GM21786 (cell line): ENCODE measurements around the gene ITGA7.

Source experiments
- ATAC-seq: cut with Tn5 transposase; IDR thresholded peaks from one replicate; pipeline ENCODE4 v1.9.1; 2021; ENCODE audit not compliant: unreplicated experiment

ITGA7 gene

DNA sequence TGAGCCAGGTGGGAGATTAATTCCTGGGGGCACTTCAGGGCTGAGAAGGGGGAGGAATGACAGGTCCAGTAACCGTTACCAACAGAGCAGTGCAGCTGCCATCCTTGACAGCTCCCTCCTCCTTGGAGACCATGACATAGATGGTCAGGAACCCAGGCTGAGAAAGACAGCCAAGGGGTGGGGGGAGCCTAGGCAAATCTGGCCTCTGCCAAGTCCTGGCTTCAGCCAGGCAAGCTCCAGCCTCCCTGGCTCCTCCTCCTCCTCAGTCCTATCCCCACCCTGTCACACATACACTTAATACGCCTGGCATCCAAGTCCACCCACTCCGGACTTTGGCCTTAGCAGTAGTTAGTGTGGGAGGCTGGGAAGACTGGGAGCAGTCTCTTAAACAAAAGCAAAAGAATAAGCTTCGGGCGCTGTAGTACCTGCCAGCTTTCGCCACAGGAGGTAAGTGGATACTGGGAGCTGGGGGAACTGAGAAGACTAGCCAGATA is 12.4 kb upstream of the ITGA7 start, which contains the start of gene RDH5:
Gene RDH5 (plus strand): TSS at position 323 of the 494 bp plus-strand sequence. CDS start 792 bp downstream, outside the sequence.
- no peak for ATAC-seq

DNA sequence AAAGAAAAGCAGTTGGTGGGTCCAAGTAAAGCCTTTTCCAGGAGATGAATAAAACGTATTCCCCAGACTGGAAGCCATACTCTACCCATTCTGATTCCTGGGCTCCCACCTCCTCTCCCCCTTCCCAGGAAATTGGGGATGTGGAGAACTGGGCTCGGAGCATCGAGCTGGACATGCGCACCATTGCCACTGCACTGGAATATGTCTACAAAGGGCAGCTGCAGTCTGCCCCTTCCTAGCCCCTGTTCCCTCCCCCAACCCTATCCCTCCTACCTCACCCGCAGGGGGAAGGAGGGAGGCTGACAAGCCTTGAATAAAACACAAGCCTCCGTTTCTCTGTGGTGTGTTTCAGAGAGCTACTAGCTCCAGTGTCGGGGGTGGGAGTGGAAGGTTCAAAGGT is 11.7 kb upstream of the ITGA7 start:
- ATAC-seq = no peak

DNA sequence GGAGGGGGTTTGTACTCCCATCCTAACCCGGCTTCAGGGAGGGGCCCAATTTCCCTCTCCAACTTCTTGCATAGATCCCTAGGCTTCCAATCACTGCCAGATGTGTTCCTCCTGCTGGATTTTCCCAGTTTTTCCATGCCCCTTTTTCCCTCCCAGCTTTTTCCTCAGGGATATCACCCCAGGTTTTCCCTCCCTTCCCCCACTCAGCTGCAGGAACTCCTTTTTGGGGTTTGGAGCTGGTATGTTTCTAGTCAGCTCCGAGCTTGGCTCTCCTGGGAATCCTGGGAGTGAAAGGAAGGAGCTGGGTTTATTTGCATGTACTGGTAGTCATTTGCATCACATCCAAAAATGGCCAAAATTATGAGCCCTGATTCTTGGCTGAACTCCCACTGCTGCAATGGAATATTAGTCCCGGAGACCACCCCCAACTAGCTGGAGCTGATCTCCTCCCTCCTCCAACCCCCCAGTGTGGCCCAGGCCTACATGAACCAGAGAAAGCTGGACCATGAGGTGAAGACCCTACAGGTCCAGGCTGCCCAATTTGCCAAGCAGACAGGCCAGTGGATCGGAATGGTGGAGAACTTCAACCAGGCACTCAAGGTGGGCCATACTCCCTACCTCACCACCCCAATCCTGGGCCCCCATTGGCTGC is 11.0 kb upstream of the ITGA7 start:
- ATAC-seq = no peak

DNA sequence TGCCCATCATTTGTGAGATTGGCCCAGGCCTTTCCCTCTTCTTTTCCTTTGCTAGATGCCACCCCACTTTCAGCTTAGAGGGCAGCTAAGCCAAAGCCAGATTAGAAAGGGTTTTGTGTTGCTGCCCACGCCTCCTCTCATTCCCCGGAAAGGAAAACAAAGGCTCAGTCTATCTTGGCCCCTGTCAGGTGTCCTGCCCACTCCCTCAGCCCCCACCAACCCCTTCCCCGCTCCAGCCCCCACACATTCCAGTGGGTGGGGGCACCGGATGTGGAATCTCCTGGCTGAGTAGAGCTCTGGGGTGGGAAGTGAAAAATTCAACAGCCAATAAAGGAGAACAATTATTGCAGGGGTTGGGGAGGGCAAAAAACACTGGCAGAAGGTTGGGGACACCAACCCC is 10.3 kb upstream of the ITGA7 start:
- ATAC-seq = no peak

DNA sequence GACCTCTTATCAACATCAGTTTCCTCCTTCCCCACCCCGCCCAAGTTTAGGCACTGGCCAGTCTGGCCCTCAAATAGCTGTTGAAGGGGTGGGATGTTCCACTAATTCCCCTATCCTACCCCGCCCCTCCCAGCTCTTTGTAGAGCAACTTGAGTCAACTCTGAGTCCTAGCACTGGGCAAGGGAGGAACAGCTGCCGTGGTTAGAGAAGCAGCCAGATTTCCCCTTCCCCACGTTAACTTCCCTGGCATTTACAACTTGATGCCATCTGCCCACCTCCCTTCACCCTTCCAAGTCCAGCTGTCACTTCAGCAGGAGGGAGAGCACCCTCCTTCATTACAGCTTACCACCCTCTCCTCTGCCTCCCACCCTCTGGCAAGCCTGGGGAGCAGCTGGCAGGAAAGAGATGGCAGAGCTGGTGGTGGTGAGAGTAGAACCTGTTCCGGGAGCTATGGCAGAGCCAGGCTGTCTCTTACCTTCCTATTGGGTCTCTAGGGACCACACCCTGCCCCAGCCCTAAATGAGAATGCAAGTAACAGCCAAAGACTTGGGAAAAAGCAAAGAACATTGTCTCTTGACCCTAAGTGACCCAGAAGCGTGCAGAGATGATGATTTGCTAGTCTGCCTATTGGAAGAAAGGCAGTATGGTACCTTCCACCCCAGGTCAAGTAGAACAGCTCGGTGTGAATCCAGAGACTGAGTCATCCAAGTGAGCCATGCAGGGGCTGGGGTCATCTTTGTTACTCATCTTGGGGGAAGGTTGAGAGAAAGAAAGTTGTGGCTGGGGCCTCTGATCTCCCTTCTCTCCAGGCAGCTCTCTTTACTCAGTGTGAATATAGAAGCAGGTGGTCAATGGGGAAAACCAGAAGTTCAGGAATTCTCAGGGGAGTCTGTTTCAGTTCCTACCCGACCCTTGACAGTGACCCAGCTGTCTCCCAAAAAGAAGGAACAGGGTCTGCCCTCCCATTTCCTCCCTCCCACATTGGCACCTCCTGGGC is 9.6 kb upstream of the ITGA7 start:
- ATAC-seq = peak; percentile 29

DNA sequence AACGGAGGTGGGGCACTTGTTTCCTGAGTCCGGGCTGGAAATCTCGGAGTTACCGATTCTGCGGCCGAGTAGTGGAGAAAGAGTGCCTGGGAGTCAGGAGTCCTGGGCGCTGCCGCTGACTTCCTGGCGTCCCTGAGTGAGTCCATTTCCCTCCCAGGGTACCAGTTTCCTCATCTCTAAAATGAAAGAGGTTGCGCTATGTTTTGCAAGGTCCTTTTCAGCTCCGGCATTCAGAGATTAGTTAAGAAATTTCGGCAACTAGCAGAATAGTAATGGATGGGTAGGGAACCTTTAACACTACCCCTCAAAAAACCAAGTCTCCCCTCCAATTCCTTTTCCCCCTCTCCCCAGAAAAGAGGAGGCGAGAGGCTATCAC is 8.9 kb upstream of the ITGA7 start:
- no peak for ATAC-seq

DNA sequence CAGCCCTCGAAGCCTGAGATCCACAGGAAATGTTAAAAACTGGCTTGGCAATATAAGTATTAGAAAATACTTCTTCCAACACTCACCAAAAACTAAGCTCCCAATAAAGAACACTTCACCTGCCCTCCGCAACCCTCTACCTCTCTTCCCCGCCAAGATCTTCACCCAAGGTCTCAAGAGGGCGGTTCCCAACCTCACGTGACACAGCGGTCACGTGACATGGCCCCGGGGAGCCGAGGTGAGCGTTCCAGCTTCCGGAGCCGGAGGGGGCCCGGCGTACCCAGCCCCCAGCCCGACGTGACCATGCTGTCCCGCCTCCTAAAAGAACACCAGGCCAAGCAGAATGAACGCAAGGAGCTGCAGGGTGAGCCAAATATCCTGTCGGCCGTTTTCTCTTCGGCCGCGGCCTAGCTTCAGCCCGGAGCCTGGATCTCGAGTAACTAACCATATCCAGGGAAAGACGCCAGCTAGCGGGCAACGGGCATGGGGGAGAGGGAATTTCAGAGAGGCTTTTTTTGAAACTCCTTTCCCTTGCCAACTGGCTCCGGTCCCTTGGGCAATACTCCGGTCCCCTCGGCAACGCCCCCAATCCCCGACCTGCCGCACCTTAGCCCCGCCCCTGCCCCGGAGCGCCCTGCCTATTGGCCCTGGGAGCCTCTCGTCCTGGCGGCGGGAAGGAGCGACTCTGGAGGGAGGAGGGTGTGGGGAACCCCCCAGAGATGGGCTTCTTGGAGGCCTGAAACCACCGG is 8.3 kb upstream of the ITGA7 start, which contains the start of gene BLOC1S1:
Gene BLOC1S1 (plus strand): TSS at position 214 of the 749 bp plus-strand sequence. CDS start 6 bp downstream, at position 220.
- ATAC-seq = peak; percentile 81

DNA sequence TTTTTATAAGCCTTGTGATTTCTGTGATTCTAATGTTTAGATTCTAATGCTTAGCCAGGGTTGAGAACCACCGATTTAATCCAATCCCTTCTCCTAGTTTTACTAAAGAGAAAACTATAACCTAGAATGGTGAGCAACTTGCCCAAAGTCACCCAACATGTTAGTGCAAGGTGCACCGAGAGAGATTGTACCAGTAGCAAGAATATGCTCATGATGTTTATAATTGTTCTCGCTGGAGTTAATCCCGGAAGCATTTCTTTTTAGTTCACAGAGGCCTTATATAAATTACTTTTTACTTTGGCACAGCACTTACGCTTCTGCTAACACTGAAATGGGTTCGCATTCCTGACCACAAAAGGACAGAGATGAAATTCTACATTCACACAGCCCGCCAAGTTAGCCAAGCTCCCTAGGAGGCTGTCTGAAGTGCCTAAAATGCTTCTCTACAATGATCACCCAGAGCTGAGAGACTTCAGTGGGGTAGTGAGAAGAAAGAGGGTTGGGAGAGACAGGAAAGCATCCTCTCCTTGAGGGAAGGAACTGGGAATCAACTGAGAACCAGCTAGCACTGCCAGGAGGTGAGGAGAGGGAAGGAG is 7.6 kb upstream of the ITGA7 start:
- ATAC-seq = no peak

DNA sequence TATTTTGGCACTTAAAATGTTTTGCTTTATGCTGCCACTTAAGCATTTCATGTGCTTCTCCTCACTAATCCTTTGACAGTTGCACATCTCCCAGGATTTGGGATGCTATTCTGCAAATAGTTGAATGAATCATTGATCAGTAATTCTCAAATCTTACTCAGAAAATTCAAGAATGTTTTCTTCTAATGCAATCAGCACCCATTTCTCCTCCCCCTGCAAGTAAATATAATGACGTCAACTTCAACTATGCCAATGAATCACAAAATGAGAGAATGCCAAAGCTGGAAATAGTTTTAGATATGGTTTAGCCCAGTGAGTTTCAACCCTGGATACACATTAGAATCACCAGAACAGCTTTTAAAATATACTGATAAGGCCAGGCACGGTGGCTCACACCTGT is 6.0 kb upstream of the ITGA7 start:
- no peak for ATAC-seq

DNA sequence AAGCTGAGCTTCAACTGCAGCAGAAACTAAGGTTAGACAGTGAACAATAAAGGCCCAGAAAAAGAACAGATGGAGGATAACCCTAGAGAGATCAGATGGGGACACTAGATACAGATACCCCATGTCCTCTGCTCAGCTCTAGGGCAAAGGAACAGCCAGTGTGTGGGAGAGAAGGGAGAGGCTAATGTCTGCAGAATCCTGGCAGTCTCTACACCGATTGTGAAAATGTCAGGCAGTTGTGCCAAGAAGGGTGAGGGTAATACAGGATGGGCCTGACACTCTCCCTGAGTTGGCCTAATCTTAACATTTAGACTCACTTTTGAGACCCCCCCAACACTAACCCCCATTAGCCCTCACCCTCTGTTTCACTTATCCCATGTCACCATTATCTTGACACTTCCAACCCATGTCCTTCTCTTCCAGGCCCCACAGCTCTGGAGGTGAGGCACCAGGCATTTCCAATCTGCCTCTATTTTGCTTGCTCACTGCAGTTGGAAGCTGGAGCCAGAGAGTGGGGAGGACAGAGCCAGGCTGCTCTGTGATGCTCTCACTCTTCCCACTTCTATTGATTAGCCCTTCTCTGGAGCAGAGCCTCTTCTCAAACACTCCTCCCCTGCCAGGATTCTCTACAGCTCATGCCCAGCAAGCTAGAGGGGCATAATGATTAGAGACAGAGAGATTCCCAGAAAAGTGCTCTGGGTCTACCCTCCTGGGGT is 5.2 kb upstream of the ITGA7 start:
- ATAC-seq = no peak

DNA sequence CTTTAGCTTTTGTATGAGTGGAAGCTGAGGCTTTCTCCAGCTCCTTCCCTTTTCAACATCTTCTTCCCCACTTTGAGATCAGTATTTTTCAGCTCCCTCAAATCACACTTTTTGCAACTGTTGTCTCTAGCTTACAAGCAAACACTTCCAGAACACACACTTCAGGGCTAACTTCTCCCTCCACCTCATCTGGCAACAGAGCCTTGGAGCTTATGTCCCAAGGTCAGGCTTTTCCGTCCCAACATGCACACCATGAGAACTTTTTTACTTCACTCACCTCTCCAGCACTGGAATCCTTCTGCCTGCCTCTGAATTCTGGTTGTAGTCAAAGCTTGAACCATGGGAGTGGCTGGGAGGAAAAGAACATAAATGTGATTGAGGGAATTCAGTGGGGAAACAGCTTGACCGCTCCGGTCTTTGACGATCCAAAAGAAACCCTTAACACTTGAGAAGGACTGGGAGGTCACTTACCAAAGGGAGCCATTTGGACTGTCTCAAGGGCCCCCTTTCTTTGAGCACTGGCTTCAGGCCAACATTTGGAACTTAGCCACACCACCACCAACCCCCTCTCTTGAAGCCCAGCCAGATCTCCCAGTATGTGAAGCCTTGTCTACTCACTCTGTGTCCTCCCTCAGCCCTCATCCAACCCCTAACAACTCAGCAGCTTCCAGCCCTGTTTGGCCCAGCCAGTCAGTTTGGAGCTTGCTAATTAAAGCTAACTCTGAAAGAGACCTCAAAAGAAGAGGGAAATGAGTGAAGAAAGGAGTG is 4.3 kb upstream of the ITGA7 start:
- ATAC-seq = no peak

DNA sequence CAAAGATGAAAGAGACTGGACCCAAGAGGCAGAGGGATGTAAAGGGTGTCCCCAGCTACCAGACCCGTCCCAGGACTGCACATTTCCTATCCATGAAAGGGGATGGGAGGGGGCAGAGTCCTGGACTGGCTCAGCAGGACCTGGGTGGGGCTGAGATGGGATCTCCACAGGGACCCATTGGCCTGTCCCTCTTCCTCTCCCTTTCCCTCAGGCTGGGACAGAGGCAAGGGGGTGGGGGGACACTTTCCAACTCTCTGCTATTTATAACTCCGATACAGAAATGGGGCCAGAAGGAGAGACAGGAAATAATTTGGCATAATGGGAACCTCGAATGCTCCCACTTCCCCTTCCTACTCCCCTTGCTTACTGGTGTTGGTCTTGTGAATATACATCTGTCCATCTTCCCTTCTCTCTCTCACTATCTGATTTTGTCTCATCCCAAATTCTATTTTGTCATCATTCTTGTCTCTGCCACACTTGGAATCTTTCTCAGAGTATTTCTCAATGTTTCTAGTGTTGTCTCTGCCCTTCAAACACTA is 1.1 kb upstream of the ITGA7 start:
- no peak for ATAC-seq

DNA sequence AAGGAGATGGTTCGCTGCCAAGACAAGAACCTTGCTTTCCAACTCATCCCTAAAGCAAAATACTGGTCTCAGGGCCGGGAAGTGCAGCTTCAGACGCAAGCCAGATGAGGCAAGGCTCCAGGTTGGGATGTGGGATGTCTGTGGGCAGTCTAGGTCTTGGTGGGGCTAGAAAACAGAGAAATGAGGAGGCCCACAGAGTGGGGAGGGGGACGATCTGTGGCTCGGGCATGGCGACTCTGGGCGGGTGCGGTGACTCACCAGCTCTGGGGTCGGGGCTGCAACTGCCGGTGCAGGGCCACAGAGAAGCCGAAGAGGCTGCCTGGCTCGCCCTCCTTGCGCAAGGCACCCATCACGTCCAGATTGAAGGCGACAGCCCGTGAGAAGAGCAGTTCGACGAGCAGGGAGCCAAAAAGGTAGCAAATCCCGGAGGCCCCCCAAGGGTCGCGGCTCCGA is 459 bp downstream of the ITGA7 start:
- no peak for ATAC-seq

DNA sequence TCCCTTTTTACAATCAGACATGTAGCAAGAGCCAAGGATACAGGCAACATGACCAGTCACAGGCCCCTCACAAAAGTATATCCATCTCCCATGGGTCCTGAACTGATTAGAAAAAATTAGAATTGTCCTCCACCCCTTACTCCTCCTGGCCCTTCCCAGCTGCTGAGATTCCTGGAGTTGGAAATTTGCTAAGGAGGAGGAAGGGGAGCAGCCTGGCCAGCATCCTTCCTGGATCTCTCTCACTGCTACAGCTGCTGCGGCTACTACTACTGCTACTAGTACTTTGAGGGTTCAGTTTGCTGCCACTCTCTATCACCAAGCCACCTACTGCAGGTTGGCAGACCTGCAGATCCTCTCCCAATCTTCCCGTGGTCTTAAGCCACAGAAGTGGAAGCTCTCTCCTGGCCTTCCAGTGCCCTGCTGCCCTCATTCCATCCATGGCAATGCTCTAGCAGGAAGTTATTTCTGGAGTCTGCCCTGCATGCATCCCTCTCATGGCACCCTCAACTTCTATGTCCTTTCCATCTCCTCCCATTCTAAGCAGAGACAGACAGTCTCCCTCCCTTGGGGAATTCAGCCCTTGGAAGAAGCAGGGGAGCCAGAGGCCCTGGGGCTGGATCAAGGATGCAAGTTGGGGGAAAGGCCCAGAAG is 1.0 kb downstream of the ITGA7 start:
- no peak for ATAC-seq

DNA sequence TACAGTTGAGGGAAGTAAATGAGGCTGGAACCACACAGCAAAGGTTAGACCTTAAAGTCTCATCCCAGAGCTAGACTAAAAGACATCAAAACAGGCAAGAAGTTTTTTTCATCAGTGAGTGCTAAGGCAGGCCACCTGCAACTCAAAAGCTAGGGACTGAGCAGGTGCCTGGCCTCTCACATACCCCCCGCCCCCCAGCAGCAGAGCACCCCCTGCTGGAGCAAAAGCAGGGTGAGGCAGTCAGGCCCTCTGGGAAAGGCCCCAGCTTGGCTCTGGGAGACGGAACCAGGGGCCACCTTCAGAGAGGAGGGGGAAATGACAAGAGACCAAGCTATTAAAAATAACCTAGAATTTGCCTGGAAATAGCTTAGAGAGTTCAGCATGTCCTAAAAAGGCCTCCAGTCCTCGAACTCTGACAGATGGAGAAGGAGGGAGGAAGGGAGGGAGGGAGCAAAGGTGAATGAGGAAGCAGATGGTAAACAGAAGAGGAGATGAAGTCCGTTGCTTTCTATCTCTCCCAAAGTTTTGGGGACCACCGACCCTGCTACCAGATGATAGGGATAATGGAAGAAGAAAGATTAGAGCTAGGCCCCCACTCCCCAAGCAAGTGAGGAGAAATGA is 1.8 kb downstream of the ITGA7 start:
- ATAC-seq = no peak

DNA sequence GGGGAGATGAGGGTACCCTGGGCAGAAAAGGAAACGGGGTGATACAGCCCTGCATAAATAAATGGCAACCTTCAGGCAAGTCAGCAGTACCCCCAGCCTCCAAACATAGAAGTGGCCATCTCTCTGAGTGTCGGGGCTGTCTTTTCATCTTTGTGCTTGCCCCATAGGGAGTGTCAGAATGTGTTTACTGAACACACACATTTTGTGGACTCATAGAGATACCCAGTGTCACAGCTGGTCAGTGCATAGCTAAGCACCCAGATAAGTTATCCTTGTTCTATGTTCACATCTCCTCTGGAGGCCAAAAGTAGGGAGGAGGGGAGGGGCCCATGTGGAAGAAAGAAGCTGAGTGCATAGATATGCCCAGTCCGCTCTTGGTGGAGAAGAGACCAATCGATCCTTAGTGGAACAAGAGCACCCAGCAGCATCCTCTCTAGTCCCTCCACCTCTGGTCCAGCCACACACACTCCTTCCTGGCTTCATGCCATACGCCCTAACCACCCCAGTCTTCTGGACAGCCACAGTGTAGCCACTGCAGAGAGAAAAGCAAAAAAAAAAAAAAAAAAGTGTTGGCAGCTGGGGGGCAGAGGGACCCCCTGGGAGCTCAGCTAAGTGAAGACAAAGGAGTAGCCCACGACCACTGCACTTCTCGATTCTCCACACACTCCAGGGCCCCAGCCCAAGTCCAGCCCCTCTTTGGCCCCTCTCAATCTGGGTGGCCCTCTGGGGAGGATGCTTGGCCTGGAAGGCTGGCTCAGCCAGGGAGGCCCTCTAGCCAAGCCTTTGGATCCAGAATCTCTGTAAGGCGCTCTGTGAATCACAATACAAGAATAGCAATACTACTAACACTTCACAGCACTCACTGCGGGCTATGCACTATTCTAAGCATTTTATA is 2.6 kb downstream of the ITGA7 start:
- ATAC-seq = no peak
